Fibroblast of villous mesenchyme (primary cell): ENCODE measurements around the gene TCTN1. TPM values are rescaled to one million over a fixed set of nuclear protein-coding genes. Genes with fewer than 3 reads are reported as not detected.

Experiments used
- DNase-seq: peaks from one replicate; pipeline ENCODE4 v3.0.0-alpha.2; 2010; ENCODE audit warnings: low read depth
- H3K4me3 ChIP-seq: 2 replicates; pipeline ENCODE4 v1.5.1; 2011; ENCODE audit warnings: low read depth, mild to moderate bottlenecking, low read length
- CTCF ChIP-seq: IDR thresholded peaks from 2 replicates; pipeline ENCODE4 v1.5.1; 2012; ENCODE audit warnings: low read depth, mild to moderate bottlenecking, low read length; ENCODE audit not compliant: insufficient read depth
- total RNA-seq: library from RNA; depleted of rRNA; stranded (reverse); fragments of >200 nt; gene quantifications from 2 replicates; pipeline ENCODE4 v1.2.3, GENCODE V29; 2012

TCTN1 gene
- total RNA-seq, 1 donor = 28.9 TPM

GRCh38 chr12:110619534-110619953 is 5.6 kb downstream of the TCTN1 start:
- no peak for DNase-seq
- no peak overlapping the region for H3K4me3 ChIP-seq
- no peak for TF ChIP-seq CTCF

- TF ChIP-seq CTCF = no peak
- H3K4me3 ChIP-seq = no peak overlapping the region
- no peak for DNase-seq
These were observed 8.7 kb downstream of the TCTN1 start for GRCh38 chr12:110622582-110622981.

- TF ChIP-seq CTCF = no peak
- H3K4me3 ChIP-seq = no peak overlapping the region
- DNase-seq = no peak
These were observed 13.7 kb downstream of the TCTN1 start for GRCh38 chr12:110627500-110628195.

- no peak overlapping the region for H3K4me3 ChIP-seq
- TF ChIP-seq CTCF = no peak
- DNase-seq = no peak
These were observed 21.1 kb downstream of the TCTN1 start for GRCh38 chr12:110635055-110635454.

GRCh38 chr12:110636516-110636915 is 22.6 kb downstream of the TCTN1 start:
- TF ChIP-seq CTCF = no peak
- DNase-seq = no peak
- H3K4me3 ChIP-seq = no peak overlapping the region

GRCh38 chr12:110637869-110638441 is 24.0 kb downstream of the TCTN1 start:
- no peak for TF ChIP-seq CTCF
- no peak for DNase-seq

GRCh38 chr12:110638796-110639195 is 24.9 kb downstream of the TCTN1 start:
- no peak overlapping the region for H3K4me3 ChIP-seq
- DNase-seq = no peak
- no peak for TF ChIP-seq CTCF

More at GRCh38 chr12:110637869-110638441, 24.0 kb downstream of the TCTN1 start:
- no peak overlapping the region for H3K4me3 ChIP-seq
